GM12892 (cell line): ENCODE data around the gene GANC.

Experiments
- POLR2A ChIP-seq: IDR thresholded peaks from 2 replicates; pipeline ENCODE4 v1.6.1; 2011; ENCODE audit warnings: low read depth, low read length, control low read depth
- POLR2AphosphoS5 ChIP-seq: IDR thresholded peaks from 2 replicates; pipeline ENCODE4 v1.6.1; 2011; ENCODE audit warnings: low read depth, low read length, control low read depth
- TAF1 ChIP-seq: IDR thresholded peaks from 2 replicates; pipeline ENCODE4 v1.6.1; 2011; ENCODE audit warnings: low read depth, mild to moderate bottlenecking, control low read depth, low read length, borderline replicate concordance

DNA sequence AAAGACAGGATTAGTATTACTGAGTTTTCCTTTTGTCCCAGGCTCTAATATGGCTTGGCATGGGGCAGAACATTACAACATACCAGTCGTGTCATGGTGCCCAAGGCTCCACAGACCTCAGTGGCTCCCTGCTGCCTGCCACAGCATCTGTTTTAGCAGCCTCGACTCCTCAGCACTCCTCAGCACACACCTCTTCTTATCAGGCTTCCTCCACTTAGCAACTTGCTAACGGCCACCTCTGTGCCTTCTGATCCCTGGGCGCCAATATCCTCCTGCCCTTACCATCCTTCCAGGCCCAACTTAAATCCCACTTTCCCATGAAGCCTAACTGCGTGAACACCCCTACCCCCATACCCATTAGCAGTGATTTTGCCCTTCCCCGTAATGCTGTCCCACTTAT is 80.1 kb downstream of the GANC start:
- TF ChIP-seq POLR2AphosphoS5 = no peak
- no peak for TF ChIP-seq POLR2A
- TF ChIP-seq TAF1 = no peak
